Measurements from ENCODE around the gene PDE5A.

GRCh38 chr4:119592830-119593229, 35.8 kb downstream of the PDE5A start:
- TF ChIP-seq CTCF (IDR thresholded peaks at IDR 0.05) (no peak), POLR2A (IDR thresholded peaks at IDR 0.05) (no peak)

Measured in adrenal gland (tissue), 5 donors.